SW480 (cell line): ENCODE data around the gene TACC2.
A peak's percentile ranks its signal among the peaks of the same experiment; 100 is the strongest.

Source experiments
- DNase-seq: peaks from one replicate; pipeline ENCODE4 v3.0.0-alpha.2; 2016; ENCODE audit warnings: low spot score

Gene TACC2

GRCh38 chr10:122227754-122228153, 238.8 kb downstream of the TACC2 start:
- no peak for DNase-seq

GRCh38 chr10:122229666-122230065, 240.7 kb downstream of the TACC2 start:
- no peak for DNase-seq

- DNase-seq: no peak
Observed at GRCh38 chr10:122230222-122230621, 241.3 kb downstream of the TACC2 start.

- no peak for DNase-seq
Observed at GRCh38 chr10:122232769-122233168, 243.8 kb downstream of the TACC2 start.

- DNase-seq: no peak
Observed at GRCh38 chr10:122233857-122234348, 244.9 kb downstream of the TACC2 start.

- no peak for DNase-seq
Observed at GRCh38 chr10:122234416-122234815, 245.5 kb downstream of the TACC2 start.

GRCh38 chr10:122236690-122237306, 247.8 kb downstream of the TACC2 start:
- DNase-seq: peak; percentile 9

GRCh38 chr10:122237331-122237990, 248.5 kb downstream of the TACC2 start:
- DNase-seq: peak; percentile 62

GRCh38 chr10:122239578-122240257, 250.8 kb downstream of the TACC2 start:
- no peak for DNase-seq

GRCh38 chr10:122240401-122240800, 251.4 kb downstream of the TACC2 start:
- no peak for DNase-seq

GRCh38 chr10:122241836-122242235, 252.9 kb downstream of the TACC2 start:
- DNase-seq: no peak

GRCh38 chr10:122243550-122243949, 254.6 kb downstream of the TACC2 start:
- DNase-seq: no peak

- DNase-seq: no peak
Observed at GRCh38 chr10:122244001-122244975, 255.3 kb downstream of the TACC2 start.

GRCh38 chr10:122245136-122245535, 256.2 kb downstream of the TACC2 start:
- no peak for DNase-seq

GRCh38 chr10:122245897-122246296, 256.9 kb downstream of the TACC2 start:
- no peak for DNase-seq

GRCh38 chr10:122246830-122247520, 258.0 kb downstream of the TACC2 start:
- no peak for DNase-seq

- no peak for DNase-seq
Observed at GRCh38 chr10:122248356-122249302, 259.7 kb downstream of the TACC2 start.

GRCh38 chr10:122249303-122249850, 260.4 kb downstream of the TACC2 start:
- no peak for DNase-seq

- DNase-seq: no peak
Observed at GRCh38 chr10:122249991-122250750, 261.2 kb downstream of the TACC2 start.
